SK-N-SH (cell line): ENCODE results near the gene SPATA16. TPM values are rescaled to one million over a fixed set of nuclear protein-coding genes. Genes with fewer than 3 reads are reported as not detected.

Source experiments
- CTCF ChIA-PET: fragments of 300-600, 350-600 bp; formaldehyde crosslinking; extraction: SDS; loops from one replicate; lab custom pipeline; 2021; lab: Yijun Ruan, JAX
- POLR2A ChIA-PET: fragments of 350-600 bp; sonication (Branson Sonifier 250); formaldehyde crosslinking; extraction: SDS; loops from one replicate; lab custom pipeline; 2020; ENCODE audit warnings: antibody characterized with exemption, inconsistent platforms; lab: Yijun Ruan, JAX
- DNase-seq: peaks from one replicate; pipeline ENCODE4 v3.0.0; 2012
- H2AFZ ChIP-seq: fragments of 200-600 bp; sonication (generic); 2 replicates; pipeline ENCODE4 v1.8.1; 2016; ENCODE audit warnings: antibody characterized with exemption, mild to moderate bottlenecking, low read depth
- H3F3A ChIP-seq: fragments of 200-600 bp; sonication (generic); replicated peaks from 2 replicates; pipeline ENCODE3; 2016; ENCODE audit warnings: antibody characterized with exemption, mild to moderate bottlenecking; ENCODE audit not compliant: insufficient read depth
- H3K27ac ChIP-seq, 2 experiments: fragments of 200-500 bp in 1 of 2; fragments of 200-600 bp in 1 of 2; sonication (Bioruptor generic) in 1 of 2; sonication (generic), shearing (Covaris generic) in 1 of 2; 2 replicates each; pipeline versions ENCODE4 v1.5.1 to v1.6.1; 2014 to 2016; ENCODE audit warnings: low read depth in 2 of 2, inconsistent platforms in 1 of 2, low read length in 1 of 2, mild to moderate bottlenecking in 1 of 2, mixed read lengths in 1 of 2
- H3K27me3 ChIP-seq: fragments of 200-600 bp; sonication (generic), shearing (Covaris generic); 2 replicates; pipeline ENCODE4 v1.6.1; 2016; ENCODE audit warnings: mixed run types; ENCODE audit not compliant: insufficient read depth
- H3K36me3 ChIP-seq, 2 experiments: fragments of 200-500 bp in 1 of 2; fragments of 200-600 bp in 1 of 2; sonication (Bioruptor generic) in 1 of 2; sonication (generic) in 1 of 2; replicated peaks in 1 of 2; 2 replicates each; pipeline versions ENCODE3 to v1.5.1; 2014 to 2016; ENCODE audit warnings: low read length in 1 of 2, mild to moderate bottlenecking in 1 of 2; ENCODE audit not compliant: insufficient read depth in 2 of 2, control insufficient read depth in 1 of 2
- H3K4me1 ChIP-seq, 2 experiments: fragments of 200-500 bp in 1 of 2; fragments of 200-600 bp in 1 of 2; sonication (Bioruptor generic) in 1 of 2; sonication (generic), shearing (Covaris generic) in 1 of 2; 2 replicates each; pipeline versions ENCODE4 v1.5.1 to v1.6.1; 2014 to 2016; ENCODE audit warnings: low read depth in 1 of 2, low read length in 1 of 2, mixed run types in 1 of 2; ENCODE audit not compliant: insufficient read depth in 2 of 2, control insufficient read depth in 1 of 2
- H3K4me2 ChIP-seq: fragments of 200-600 bp; sonication (generic), shearing (Covaris generic); 2 replicates; pipeline ENCODE4 v1.6.1; 2017; ENCODE audit warnings: mixed run types
- H3K4me3 ChIP-seq, 2 experiments: fragments of 200-500 bp in 1 of 2; fragments of 200-600 bp in 1 of 2; sonication (Bioruptor generic) in 1 of 2; sonication (generic), shearing (Covaris generic) in 1 of 2; 2 replicates each; pipeline versions ENCODE4 v1.5.1 to v1.8.1; 2014 to 2016; ENCODE audit warnings: low read depth in 2 of 2, inconsistent platforms in 1 of 2, low read length in 1 of 2, mild to moderate bottlenecking in 1 of 2, mixed read lengths in 1 of 2, moderate library complexity in 1 of 2
- H3K79me2 ChIP-seq: fragments of 200-600 bp; sonication (generic); 2 replicates; pipeline ENCODE4 v1.8.1; 2017; ENCODE audit warnings: mild to moderate bottlenecking; ENCODE audit not compliant: insufficient read depth
- H3K9ac ChIP-seq: fragments of 200-600 bp; sonication (generic); 2 replicates; pipeline ENCODE4 v1.6.1; 2017; ENCODE audit warnings: mixed run types
- H3K9me2 ChIP-seq: fragments of 200-600 bp; sonication (generic); 2 replicates; pipeline ENCODE4 v1.6.1; 2017; ENCODE audit warnings: mixed run types
- H3K9me3 ChIP-seq: fragments of 200-600 bp; sonication (generic); 2 replicates; pipeline ENCODE4 v1.6.1; 2017; ENCODE audit warnings: mixed run types, mild to moderate bottlenecking, moderate library complexity
- H4K20me1 ChIP-seq: fragments of 200-600 bp; sonication (generic); 2 replicates; pipeline ENCODE4 v1.6.1; 2017; ENCODE audit warnings: mild to moderate bottlenecking, mixed run types; ENCODE audit not compliant: insufficient read depth
- CHD2 ChIP-seq: fragments of 150-350 bp; IDR thresholded peaks from 2 replicates; pipeline ENCODE4 v1.6.1; 2018; ENCODE audit warnings: low read length; ENCODE audit not compliant: partially characterized antibody
- CTCF ChIP-seq: fragments of 200-600 bp; sonication (generic); IDR thresholded peaks from 2 replicates; pipeline ENCODE4 v1.6.1; 2017; ENCODE audit warnings: antibody characterized with exemption, mild to moderate bottlenecking, moderate library complexity
- EP300 ChIP-seq, 2 experiments: IDR thresholded peaks; 2 replicates each; pipeline versions ENCODE4 v1.4.0 to v1.6.1; 2012; ENCODE audit warnings: borderline replicate concordance in 1 of 2, low read depth in 1 of 2, low read length in 1 of 2
- EZH2phosphoT487 ChIP-seq: fragments of 200-600 bp; sonication (generic); IDR thresholded peaks from 2 replicates; pipeline ENCODE4 v1.6.1; 2017; ENCODE audit warnings: low read depth, mixed run types, mild to moderate bottlenecking, antibody characterized with exemption, moderate library complexity, borderline replicate concordance
- FOSL2 ChIP-seq: IDR thresholded peaks from 2 replicates; pipeline ENCODE4 v1.4.0; 2012; ENCODE audit warnings: low read depth, mild to moderate bottlenecking, moderate library complexity, borderline replicate concordance
- FOXJ3 ChIP-seq: sonication (generic); formaldehyde crosslinking; IDR thresholded peaks from 2 replicates; pipeline ENCODE4 v1.5.1; 2020; ENCODE audit warnings: mild to moderate bottlenecking, missing genetic modification reagents
- GABPA ChIP-seq: IDR thresholded peaks from 2 replicates; pipeline ENCODE4 v1.4.0; 2012; ENCODE audit warnings: low read depth, mild to moderate bottlenecking
- GATA2 ChIP-seq: sonication (generic); formaldehyde crosslinking; IDR thresholded peaks from 2 replicates; pipeline ENCODE4 v1.5.0; 2020; ENCODE audit warnings: mild to moderate bottlenecking, missing genetic modification reagents
- JUND ChIP-seq: IDR thresholded peaks from 2 replicates; pipeline ENCODE4 v1.4.0; 2012
- MAX ChIP-seq: IDR thresholded peaks from 2 replicates; pipeline ENCODE4 v1.4.0; 2012; ENCODE audit warnings: low read depth
- POLR2AphosphoS5 ChIP-seq: IDR thresholded peaks from 2 replicates; pipeline ENCODE4 v1.6.1; 2012; ENCODE audit warnings: low read depth, low read length
- RAD21 ChIP-seq: IDR thresholded peaks from 2 replicates; pipeline ENCODE4 v1.6.1; 2012; ENCODE audit warnings: mild to moderate bottlenecking, low read length
- RCOR1 ChIP-seq: fragments of 150-350 bp; IDR thresholded peaks from 2 replicates; pipeline ENCODE4 v1.6.1; 2017; ENCODE audit warnings: antibody characterized with exemption, low read length
- RXRA ChIP-seq: IDR thresholded peaks from 2 replicates; pipeline ENCODE4 v1.4.0; 2012; ENCODE audit warnings: low read depth, mild to moderate bottlenecking, borderline replicate concordance
- SMC3 ChIP-seq: IDR thresholded peaks from 2 replicates; pipeline ENCODE4 v1.6.1; 2012; ENCODE audit warnings: low read depth, low read length, improper control_type of control experiment
- TAF1 ChIP-seq: IDR thresholded peaks from 2 replicates; pipeline ENCODE4 v1.6.1; 2012; ENCODE audit warnings: low read depth, mild to moderate bottlenecking, low read length, moderate library complexity, borderline replicate concordance
- WGBS: methylation state at CpG from one replicate; pipeline ENCODE4 v1.1.6; 2017; ENCODE audit warnings: low lambda C conversion rate; 5-methylcytosine and 5-hydroxymethylcytosine counted together
- polyA plus RNA-seq, 3 experiments: library from polyadenylated mRNA; depleted of rRNA; stranded (reverse); fragments of >200 nt; gene quantifications; 2 replicates each; pipeline ENCODE4 v1.2.3, GENCODE V29; 2012
- TF ChIP-seq, protein P1 (sequence below): fragments of 150-350 bp; IDR thresholded peaks from 2 replicates; pipeline ENCODE4 v1.6.1; 2016; ENCODE audit warnings: mild to moderate bottlenecking, low read depth, low read length
- TF ChIP-seq, protein P2 (sequence below): IDR thresholded peaks from 2 replicates; pipeline ENCODE4 v1.4.0; 2012; ENCODE audit warnings: low read depth, borderline replicate concordance

SPATA16 gene
- polyA plus RNA-seq, 1 of the 3 experiments (the other 2 are of a cell fraction): not detected

DNA sequence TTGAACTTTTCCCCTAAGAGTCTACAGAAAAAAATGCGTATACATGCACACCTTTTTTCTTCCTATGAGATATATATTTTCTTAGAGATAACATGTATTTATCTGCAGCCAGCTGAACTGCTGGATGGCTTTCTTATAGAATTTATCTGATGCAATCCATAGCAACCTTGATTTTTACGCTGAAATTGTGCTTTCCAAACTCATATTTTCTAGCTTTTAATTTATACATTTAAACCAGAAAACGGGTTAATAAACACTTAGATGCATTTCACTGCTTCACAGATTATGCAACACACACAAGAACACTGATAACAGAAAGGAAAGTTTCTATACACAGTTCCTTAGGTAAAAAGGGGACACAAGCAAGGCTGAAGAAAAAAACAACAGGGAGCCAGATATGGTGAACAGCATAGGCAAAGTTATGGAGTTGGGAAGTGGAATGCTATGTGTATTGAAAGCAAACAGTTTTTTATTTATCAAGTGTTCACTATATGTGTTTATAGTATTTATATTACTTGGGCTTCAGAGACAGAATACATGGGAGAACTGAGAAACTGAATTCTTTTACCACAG lies 149.5 kb downstream of the SPATA16 start (continued):
- TF ChIP-seq, protein P1, sequence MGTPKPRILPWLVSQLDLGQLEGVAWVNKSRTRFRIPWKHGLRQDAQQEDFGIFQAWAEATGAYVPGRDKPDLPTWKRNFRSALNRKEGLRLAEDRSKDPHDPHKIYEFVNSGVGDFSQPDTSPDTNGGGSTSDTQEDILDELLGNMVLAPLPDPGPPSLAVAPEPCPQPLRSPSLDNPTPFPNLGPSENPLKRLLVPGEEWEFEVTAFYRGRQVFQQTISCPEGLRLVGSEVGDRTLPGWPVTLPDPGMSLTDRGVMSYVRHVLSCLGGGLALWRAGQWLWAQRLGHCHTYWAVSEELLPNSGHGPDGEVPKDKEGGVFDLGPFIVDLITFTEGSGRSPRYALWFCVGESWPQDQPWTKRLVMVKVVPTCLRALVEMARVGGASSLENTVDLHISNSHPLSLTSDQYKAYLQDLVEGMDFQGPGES: no peak
- TF ChIP-seq RXRA: no peak
- TF ChIP-seq, all 33 proteins: peak for 0

GRCh38 chr3:172989373-172989772 lies 151.7 kb downstream of the SPATA16 start:
- H3K9me3 ChIP-seq: no peaks in the 10 kb centered on the region
- WGBS: 27% methylated on average over 3 of the region's 3 CpGs
- CTCF ChIA-PET: interaction anchor here (0.9 to 1.1 kb wide), 2 partner anchors 9 to 17 kb away, joined by 3 read pairs; no protein-coding TSS in a partner anchor

DNA sequence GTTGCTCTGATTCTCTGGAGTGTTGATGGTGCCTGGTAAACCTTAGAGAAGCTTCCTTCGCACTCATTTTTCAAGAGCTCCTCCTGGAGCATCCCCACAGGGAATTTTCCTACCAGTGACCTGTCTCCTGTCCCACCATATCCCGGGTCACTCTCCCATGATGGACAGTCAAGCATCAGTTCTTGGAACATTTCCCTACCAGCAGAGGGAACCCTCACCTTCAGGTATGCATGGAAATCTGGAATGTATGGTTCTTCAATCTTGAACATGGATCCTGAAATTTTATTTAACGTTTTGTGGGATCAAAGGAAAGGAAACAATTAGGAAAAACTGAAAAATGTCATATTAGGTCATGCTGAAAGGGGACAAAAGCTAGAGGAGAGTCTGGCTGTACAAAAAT lies 153.8 kb downstream of the SPATA16 start:
- Histone ChIP-seq H3K9ac (no peak overlapping the region), H3K79me2 (no peaks in the 10 kb centered on the region), H3K27ac (no peak overlapping the region), H3K9me3 (no peaks in the 10 kb centered on the region), H3K36me3 (no peaks in the 10 kb centered on the region), H3F3A (no peaks in the 10 kb centered on the region), H3K9me2 (no peaks in the 10 kb centered on the region), H4K20me1 (no peaks in the 10 kb centered on the region), H3K4me1 (no peaks in the 10 kb centered on the region), H3K27me3 (no peaks in the 10 kb centered on the region), H2AFZ (no peak overlapping the region), H3K4me2 (no peak overlapping the region), H3K4me3 (no peak overlapping the region; a peak in 1 of 4 replicates)
- ChIA-PET CTCF (interaction anchor here (0.7 to 1.1 kb wide), 3 partner anchors 10 to 75 kb away, joined by 3 read pairs; no protein-coding TSS in a partner anchor), POLR2A (no interaction called here)
- 23% methylated on average over 3 of the region's 3 CpGs for WGBS
- TF ChIP-seq GATA2 (no peak), RAD21 (peak; percentile 54), RCOR1 (no peak), EP300 (IDR thresholded peaks at IDR 0.05; ENCODE audit: borderline replicate concordance in 1 of 2, low read depth in 1 of 2, low read length in 1 of 2) (no peak), CTCF (peak; percentile 37), FOXJ3 (CRISPR knock-in tag) (no peak), MAX (no peak)
- no peak for DNase-seq

More at GRCh38 chr3:172989373-172989772, 151.7 kb downstream of the SPATA16 start:
- Histone ChIP-seq H4K20me1 (no peaks in the 10 kb centered on the region), H3K4me3 (no peak overlapping the region), H3K79me2 (no peaks in the 10 kb centered on the region), H3K27me3 (no peaks in the 10 kb centered on the region), H3K9me2 (no peaks in the 10 kb centered on the region), H3K36me3 (no peaks in the 10 kb centered on the region), H2AFZ (no peak overlapping the region), H3K4me2 (no peak overlapping the region), H3F3A (no peaks in the 10 kb centered on the region), H3K27ac (no peak overlapping the region), H3K9ac (no peak overlapping the region), H3K4me1 (no peaks in the 10 kb centered on the region)
- TF ChIP-seq FOSL2 (no peak), JUND (no peak), GABPA (no peak), CHD2 (no peak), EZH2phosphoT487 (no peak), POLR2AphosphoS5 (no peak), SMC3 (no peak), TAF1 (no peak)
- TF ChIP-seq, protein P2, sequence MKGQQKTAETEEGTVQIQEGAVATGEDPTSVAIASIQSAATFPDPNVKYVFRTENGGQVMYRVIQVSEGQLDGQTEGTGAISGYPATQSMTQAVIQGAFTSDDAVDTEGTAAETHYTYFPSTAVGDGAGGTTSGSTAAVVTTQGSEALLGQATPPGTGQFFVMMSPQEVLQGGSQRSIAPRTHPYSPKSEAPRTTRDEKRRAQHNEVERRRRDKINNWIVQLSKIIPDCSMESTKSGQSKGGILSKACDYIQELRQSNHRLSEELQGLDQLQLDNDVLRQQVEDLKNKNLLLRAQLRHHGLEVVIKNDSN: no peak
- no peak for DNase-seq
- POLR2A ChIA-PET: no interaction called here
